ACC112 (cell line): ENCODE measurements around the gene SSTR5.

Experiments used
- H2AFZ ChIP-seq: fragments of 200-600 bp; sonication (generic); one replicate; pipeline ENCODE4 v1.6.0; 2017; ENCODE audit warnings: antibody characterized with exemption, low read length; ENCODE audit not compliant: unreplicated experiment
- H3K27ac ChIP-seq: fragments of 200-600 bp; sonication (generic); 2 replicates; pipeline ENCODE4 v1.5.1; 2014; ENCODE audit warnings: low read depth, mild to moderate bottlenecking, antibody characterized with exemption, low read length, moderate library complexity
- H3K27me3 ChIP-seq: fragments of 200-600 bp; sonication (generic); 2 replicates; pipeline ENCODE4 v1.6.1; 2014; ENCODE audit warnings: mild to moderate bottlenecking, antibody characterized with exemption, low read length, moderate library complexity, mixed read lengths; ENCODE audit not compliant: insufficient read depth
- H3K36me3 ChIP-seq: fragments of 200-600 bp; sonication (generic); 2 replicates; pipeline ENCODE4 v1.6.1; 2016; ENCODE audit warnings: mild to moderate bottlenecking, antibody characterized with exemption, low read length, moderate library complexity, mixed read lengths; ENCODE audit not compliant: insufficient read depth
- H3K4me1 ChIP-seq: fragments of 200-600 bp; sonication (generic); one replicate; pipeline ENCODE4 v1.6.1; 2016; ENCODE audit warnings: low read length, mixed read lengths; ENCODE audit not compliant: insufficient read depth, unreplicated experiment, control insufficient read depth
- H3K4me3 ChIP-seq: fragments of 200-600 bp; sonication (generic); 2 replicates; pipeline ENCODE4 v1.5.1; 2014; ENCODE audit warnings: mild to moderate bottlenecking, low read depth, low read length
- H3K79me2 ChIP-seq: fragments of 200-600 bp; sonication (generic); one replicate; pipeline ENCODE4 v1.6.0; 2016; ENCODE audit warnings: low read length; ENCODE audit not compliant: control insufficient read depth, unreplicated experiment, insufficient read depth

Gene SSTR5

DNA sequence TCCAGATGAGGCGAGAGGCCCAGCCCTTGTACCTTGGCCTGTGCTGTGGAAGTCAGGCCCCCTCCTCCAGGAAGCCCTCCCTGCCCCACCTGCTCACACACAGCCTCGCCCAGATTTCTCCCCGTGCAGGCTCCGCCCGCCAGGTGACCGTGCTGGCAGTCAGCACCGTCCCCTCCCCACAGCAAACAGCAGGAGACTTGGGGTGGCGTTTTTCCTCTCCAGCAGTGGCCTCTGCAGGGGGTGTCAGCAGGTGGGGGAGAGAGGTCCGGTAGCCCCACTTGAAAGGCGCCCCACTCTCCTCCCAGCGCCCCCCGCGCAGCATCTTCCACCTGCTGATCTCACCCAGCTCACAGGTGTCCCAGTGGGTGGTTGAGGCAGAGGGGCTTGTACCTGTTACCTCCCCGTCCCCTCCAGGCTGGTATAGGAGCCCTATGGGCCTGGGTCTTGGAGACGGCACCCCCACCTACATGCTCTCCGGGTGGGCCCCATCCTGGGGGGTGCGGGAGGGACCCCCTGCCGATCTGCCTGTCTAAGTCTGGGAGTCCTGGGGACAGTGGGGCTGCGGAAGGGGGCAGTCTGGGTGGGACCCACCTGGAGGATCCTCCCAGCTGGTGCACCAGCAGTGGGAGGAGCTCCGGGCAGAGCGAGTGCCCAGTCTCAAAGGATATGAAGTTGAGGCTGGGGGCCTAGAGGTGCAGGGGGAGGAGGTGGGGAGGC is 27.7 kb downstream of the SSTR5 start:
- peaks cover 6% of the 10 kb centered on the region for H3K4me1 ChIP-seq

DNA sequence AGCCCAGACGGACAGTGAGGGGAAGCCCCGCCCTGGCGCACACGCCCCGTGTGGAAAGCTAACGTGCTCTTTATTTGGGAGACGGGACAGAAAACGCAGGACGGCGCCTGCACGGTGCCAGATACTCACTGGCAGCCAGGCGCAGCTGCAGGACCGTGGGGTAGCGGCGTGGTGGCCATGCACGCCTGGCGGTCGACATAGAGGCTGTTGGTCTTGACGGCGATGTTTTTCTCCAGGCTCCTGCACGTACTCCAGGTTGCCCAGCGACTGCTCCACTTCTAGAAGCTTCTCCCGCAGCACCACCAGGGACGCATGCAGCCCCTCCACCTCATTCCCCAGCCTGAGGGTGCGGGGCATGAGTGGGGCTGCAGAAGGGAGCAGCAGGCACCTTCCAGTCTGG is 28.6 kb downstream of the SSTR5 start:
- H3K4me3 ChIP-seq = no peak overlapping the region
- H3K27me3 ChIP-seq = peaks cover 9% of the 10 kb centered on the region
- peaks cover 6% of the 10 kb centered on the region for H3K4me1 ChIP-seq
- no peak overlapping the region for H3K27ac ChIP-seq
- no peaks in the 10 kb centered on the region for H3K79me2 ChIP-seq
- no peak overlapping the region for H2AFZ ChIP-seq
- H3K36me3 ChIP-seq = no peaks in the 10 kb centered on the region

More for the DNA sequence above, 27.7 kb downstream of the SSTR5 start:
- Histone ChIP-seq H2AFZ (no peak overlapping the region), H3K79me2 (no peaks in the 10 kb centered on the region), H3K4me3 (no peak overlapping the region), H3K27ac (no peak overlapping the region), H3K27me3 (peaks cover 9% of the 10 kb centered on the region), H3K36me3 (no peaks in the 10 kb centered on the region)

DNA sequence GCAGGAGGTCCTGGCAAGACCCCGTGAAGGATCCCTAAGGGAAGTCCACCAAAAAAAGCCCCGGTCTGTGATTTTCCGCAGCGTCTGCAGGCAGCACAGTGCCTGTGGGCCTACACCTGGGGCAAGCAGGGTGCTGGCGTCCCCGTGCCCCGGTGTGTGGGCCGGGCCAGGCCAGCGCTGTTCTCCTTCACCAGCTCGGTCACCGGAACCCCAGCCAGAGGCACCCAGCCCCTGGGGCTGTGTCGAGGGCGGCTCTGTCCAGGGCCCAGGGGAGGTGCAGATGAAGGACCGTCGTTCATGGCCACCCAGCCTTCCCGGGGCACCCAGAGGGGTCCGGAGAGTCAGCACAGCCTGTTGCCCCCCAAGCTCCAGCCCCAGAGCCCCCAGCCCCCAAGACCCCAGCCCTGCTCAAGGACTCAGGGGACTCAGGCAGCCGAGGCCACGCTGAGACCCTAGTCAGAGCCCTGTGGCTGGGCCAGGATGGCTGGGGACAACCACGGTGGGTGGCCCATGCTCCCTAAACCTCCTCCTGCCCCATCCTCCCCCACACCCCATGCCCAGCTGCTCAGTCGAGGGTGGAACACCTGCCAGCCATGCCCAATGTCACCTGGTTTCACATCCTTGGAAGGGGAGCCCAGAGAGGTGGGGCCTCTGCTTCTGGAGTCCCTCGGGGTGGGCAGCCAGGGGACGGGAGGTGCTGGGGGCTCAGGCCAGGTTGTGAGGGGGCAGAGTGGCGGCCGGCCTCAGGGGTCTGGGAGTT is 29.2 kb downstream of the SSTR5 start:
- peaks cover 9% of the 10 kb centered on the region for H3K27me3 ChIP-seq
- no peaks in the 10 kb centered on the region for H3K79me2 ChIP-seq
- no peak overlapping the region for H3K4me3 ChIP-seq
- H2AFZ ChIP-seq = no peak overlapping the region
- H3K36me3 ChIP-seq = no peaks in the 10 kb centered on the region
- H3K4me1 ChIP-seq = peaks cover 6% of the 10 kb centered on the region
- no peak overlapping the region for H3K27ac ChIP-seq

DNA sequence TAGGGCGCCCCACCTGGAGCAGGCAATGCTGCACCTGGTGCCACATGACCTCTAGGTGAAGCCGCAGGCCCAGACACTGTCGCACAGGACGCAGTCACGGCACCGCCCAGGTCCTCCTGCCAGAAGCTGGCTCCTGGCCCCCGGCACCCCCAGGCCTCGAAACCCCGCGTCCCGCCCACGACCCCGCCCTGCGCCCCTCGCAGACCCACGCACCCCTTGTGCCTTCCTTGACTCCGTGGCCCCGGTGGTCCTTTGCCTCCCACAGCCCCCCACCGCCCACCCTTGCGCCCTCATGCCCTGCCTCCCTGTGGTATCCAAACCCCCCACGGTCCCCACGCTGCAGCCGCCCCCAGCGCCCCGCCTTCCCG is 29.8 kb downstream of the SSTR5 start:
- Histone ChIP-seq H3K79me2 (no peaks in the 10 kb centered on the region), H3K27me3 (peaks cover 11% of the 10 kb centered on the region), H3K27ac (no peak overlapping the region), H3K36me3 (no peaks in the 10 kb centered on the region), H2AFZ (no peak overlapping the region), H3K4me1 (peaks cover 6% of the 10 kb centered on the region), H3K4me3 (no peak overlapping the region)

DNA sequence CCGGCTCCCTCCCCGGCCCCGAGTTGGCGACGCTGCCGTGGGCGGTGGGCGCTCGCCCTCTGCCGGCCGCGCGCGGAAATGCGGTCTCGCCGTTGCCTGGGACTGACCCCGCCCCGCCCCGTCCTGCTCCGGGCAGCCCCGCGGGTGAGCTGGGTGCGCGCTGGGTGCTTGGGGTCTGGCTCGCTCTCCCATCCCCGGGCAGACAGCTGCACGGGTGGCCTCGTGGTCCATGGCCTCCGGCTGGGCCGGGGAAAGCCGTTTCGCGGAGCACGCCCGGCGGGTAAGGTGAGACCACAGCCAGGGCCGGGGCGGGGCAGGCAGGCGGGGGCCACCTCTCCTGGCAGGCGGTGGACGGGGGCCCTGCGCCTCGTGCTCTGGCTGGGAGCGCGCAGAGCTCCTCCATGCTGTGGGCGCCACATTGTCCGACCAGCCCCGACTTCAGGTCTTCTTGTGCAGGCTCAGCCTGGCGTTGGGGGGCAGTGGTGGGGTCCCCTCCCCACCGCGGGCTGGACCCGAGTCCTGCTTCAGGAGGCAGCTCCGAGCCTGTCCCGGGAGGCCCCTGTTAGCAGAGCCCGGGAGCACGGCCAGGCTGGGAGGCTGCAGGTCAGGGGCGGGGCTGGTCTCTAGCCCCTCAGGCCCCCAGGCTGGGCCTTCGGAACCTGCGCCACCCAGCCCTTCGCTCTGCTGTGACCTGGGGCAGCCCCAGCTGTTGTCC is 30.5 kb downstream of the SSTR5 start:
- H3K36me3 ChIP-seq = no peaks in the 10 kb centered on the region
- no peak overlapping the region for H2AFZ ChIP-seq
- no peak overlapping the region for H3K27ac ChIP-seq
- H3K79me2 ChIP-seq = no peaks in the 10 kb centered on the region
- peaks cover 18% of the 10 kb centered on the region for H3K27me3 ChIP-seq
- H3K4me1 ChIP-seq = peaks cover 1% of the 10 kb centered on the region
- no peak overlapping the region for H3K4me3 ChIP-seq

DNA sequence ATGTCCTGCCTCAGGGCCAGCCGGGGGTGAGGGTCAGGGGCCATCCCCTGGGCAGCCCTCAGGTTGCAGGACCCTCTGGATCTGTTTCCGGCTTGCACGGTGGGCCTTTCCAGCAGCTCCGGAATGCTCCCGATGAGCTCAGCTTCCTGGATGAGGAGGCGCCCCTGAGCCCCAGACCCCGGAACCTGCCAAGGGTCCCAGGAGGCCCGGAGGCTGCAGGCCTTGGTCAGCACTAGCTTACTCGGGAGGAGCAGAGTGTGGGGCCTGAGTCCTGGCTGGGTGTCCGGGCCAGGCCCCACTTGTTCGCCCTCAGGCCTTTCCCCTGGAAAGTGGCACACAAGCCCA is 31.1 kb downstream of the SSTR5 start:
- Histone ChIP-seq H3K27me3 (peaks cover 24% of the 10 kb centered on the region), H3K36me3 (no peaks in the 10 kb centered on the region), H3K27ac (no peak overlapping the region), H2AFZ (no peak overlapping the region), H3K79me2 (no peaks in the 10 kb centered on the region), H3K4me3 (no peak overlapping the region), H3K4me1 (no peaks in the 10 kb centered on the region)

DNA sequence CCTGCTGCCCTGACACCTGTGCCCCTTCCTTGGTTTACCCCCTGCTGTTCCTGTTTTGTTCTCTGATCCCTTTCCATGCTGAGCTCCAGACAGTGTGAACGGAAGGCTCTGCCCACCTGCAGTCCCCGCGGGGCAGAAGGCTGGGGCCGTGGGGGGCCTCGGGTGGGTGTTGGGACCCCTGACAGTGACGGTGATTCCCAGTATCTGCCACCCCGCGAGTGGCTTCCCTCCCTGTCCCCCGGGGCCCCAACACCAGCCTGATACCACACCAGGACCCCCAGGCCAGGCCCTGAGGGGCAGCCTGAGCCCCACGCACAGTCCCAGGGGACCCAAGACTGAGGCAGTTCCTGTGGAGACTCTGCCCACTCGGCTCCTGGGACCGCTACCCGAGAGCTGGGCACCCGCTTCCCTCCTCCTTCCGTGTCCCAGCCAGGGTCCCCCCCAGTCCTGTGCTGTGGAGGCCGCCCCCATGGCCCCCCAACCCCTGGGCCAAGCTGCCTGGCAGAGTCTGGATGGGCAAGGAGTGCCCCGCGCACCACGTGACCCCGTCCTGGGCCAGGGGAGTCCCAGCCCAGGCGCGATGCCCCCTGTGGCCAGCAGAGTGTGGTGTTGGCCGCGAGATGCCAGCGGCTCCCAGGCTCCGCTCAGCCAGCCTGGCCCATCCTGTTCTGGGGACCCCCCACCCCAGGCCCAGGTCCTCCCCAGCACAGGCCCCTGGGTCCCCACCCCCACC is 33.5 kb downstream of the SSTR5 start:
- Histone ChIP-seq H3K4me1 (no peaks in the 10 kb centered on the region), H2AFZ (no peak overlapping the region), H3K27me3 (peaks cover 39% of the 10 kb centered on the region), H3K79me2 (no peaks in the 10 kb centered on the region), H3K4me3 (no peak overlapping the region), H3K36me3 (no peaks in the 10 kb centered on the region), H3K27ac (no peak overlapping the region)

DNA sequence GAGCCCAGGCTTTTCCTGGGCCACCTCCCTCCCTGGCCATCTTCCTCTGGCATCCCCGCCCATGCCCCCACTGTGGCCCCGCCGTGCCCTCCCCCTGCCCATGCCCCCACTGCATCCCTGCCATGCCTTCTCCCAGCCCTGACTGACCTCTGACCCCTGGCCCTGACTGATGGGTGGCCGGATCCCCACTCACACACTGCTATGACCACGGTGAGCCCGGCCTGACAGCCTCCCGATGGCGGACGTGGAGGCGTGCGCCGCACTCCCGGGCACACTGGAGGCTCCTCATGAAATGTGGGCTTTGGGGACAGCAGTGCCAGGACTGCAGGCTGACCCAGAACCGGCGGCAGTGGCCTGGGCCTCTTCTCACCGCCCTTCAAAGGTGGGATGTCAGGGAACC is 34.1 kb downstream of the SSTR5 start:
- H3K4me3 ChIP-seq = no peak overlapping the region
- H3K27me3 ChIP-seq = peaks cover 39% of the 10 kb centered on the region

DNA sequence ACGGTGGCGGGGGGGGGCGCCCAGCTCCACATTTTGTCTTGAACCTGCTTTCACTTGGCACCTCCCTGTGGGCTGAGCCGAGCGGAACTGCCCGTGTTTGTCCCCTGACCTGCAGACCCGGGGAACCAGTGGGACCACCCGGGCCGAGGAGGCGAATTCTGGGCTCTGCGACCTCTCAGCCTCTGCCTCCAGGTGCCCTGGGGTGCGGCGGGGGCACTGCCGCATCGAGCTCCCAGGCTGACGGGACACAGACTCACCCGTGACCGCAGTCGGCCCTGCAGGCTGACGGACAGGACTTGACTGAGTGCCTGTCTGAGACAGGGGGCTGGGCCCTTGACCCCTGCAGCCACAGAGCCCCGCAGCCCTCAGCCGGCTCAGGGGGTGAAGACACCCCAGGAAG is 34.6 kb downstream of the SSTR5 start:
- H3K27me3 ChIP-seq = peaks cover 43% of the 10 kb centered on the region
- no peak overlapping the region for H3K4me3 ChIP-seq
- no peaks in the 10 kb centered on the region for H3K79me2 ChIP-seq

More for the DNA sequence above, 34.1 kb downstream of the SSTR5 start:
- H3K27ac ChIP-seq = no peak overlapping the region
- no peak overlapping the region for H2AFZ ChIP-seq
- H3K36me3 ChIP-seq = no peaks in the 10 kb centered on the region
- no peaks in the 10 kb centered on the region for H3K79me2 ChIP-seq
- H3K4me1 ChIP-seq = no peaks in the 10 kb centered on the region

DNA sequence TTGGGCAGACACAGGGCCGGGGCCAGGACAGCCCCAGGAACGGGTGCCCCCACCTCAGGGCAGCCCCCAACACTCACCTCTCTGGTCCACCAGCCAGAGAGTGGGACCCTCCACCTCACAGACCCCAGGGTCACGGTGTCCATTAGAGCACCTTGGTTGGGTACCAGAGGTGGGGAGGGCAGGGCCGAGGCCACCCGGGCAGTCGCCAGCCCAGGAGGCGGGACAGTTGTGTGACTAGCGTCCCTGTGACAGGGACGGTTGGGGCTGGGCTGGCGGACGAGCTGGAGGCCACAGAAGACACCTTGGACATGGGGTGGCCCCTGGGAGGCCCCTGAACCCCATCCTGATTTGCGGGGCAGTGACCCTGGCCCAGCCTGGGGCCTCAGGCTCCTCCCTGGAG is 35.2 kb downstream of the SSTR5 start:
- H3K27me3 ChIP-seq = peaks cover 43% of the 10 kb centered on the region

More for the DNA sequence above, 34.6 kb downstream of the SSTR5 start:
- Histone ChIP-seq H3K27ac (no peak overlapping the region), H2AFZ (no peak overlapping the region), H3K36me3 (no peaks in the 10 kb centered on the region), H3K4me1 (no peaks in the 10 kb centered on the region)

More for the DNA sequence above, 35.2 kb downstream of the SSTR5 start:
- H2AFZ ChIP-seq = no peak overlapping the region
- no peaks in the 10 kb centered on the region for H3K36me3 ChIP-seq
- no peaks in the 10 kb centered on the region for H3K79me2 ChIP-seq
- no peak overlapping the region for H3K4me3 ChIP-seq
- no peak overlapping the region for H3K27ac ChIP-seq
- H3K4me1 ChIP-seq = no peaks in the 10 kb centered on the region
